Mammary microvascular endothelial cell (primary cell): ENCODE data around the gene AGL. TPM values are rescaled to one million over a fixed set of nuclear protein-coding genes. Genes with fewer than 3 reads are reported as not detected.

Experiments
- total RNA-seq: library from RNA; depleted of rRNA; stranded (reverse); fragments of >200 nt; gene quantifications from 2 replicates; pipeline ENCODE4 v1.2.3, GENCODE V29; 2015

Gene AGL
- total RNA-seq, result 7.3 and 7.5 TPM in 2 replicates

DNA sequence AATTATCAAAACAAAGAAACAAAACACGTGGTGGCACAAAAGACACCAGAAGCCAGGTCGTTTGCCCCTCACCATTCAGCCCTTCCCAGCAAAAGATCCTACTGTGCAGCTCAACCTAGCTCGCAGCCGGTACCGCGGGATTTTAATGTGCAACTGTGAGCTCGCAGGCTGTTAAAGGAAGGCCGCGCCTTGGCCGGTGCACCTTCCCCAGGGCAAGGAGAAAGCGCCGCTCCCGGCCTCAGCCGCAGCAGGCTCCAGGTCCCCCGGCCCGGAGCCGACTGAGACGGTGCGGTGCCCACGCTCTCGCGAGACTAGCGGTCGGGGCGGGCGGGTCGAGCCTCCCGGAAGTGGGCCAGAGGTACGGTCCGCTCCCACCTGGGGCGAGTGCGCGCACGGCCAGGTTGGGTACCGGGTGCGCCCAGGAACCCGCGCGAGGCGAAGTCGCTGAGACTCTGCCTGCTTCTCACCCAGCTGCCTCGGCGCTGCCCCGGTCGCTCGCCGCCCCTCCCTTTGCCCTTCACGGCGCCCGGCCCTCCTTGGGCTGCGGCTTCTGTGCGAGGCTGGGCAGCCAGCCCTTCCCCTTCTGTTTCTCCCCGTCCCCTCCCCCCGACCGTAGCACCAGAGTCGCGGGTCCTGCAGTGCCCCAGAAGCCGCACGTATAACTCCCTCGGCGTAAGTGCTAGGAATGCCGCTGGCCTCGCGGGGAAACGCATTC, at the start of gene AGL:
TSS of gene AGL (plus strand) at position 618 of the 715 bp plus-strand sequence. CDS start 682 bp downstream, outside the sequence.

DNA sequence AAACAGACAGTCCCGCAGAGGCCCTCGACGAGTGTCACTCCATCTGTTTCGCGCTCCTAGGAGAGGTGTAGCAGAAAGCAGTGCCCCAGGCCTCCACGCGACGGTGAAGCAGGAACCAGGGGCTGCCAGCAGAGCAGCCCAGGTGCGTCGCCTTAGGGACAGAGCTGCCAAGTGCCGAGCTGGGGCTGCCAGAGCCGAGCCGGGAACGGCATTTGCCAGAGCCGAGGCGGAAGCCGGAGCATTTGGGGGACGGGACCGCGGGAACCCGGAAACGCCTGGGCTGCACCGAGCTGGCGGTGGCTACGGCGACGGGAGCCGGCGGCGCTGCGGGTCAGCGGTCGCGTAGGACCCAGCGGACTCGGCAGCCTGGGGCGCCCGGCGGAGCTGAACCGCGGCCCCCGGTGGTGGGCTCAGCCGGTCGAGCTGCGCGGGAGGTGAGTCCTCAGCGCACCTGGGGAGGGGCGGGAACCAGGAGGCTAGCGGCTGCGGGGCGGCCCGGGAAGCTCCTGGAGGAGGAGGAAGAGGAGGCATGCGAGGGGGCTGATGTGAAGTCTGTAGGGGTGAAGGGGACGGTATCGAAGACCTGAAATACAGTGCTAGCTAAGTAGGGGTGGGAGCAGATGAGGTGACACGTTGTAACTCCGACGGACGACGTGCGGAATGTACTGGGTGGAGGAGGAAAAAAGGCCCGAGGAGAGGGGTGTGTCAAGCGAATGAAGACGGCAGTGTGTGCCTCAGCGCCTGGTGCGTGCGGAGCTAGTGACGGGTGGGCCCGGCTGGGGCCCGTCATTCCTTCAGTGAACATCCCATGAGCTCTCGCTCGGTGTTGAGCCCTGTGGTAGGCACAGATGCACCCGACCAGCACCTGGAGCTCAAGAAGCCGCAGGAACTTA, 119.8 kb downstream of the AGL start, which contains the start of gene SLC35A3:
TSS of gene SLC35A3 (plus strand) at position 268 of the 893 bp plus-strand sequence. CDS start 23,559 bp downstream, outside the sequence.

Other genes with a start within 250 kb of the AGL start
- gene PALMD, start 204.2 kb upstream of the AGL start, total RNA-seq, result 79.6 and 85.6 TPM in 2 replicates
- 1.8 and 5.2 TPM in 2 replicates for gene FRRS1, start 83.7 kb upstream of the AGL start, total RNA-seq
- 17.8 and 18.9 TPM in 2 replicates for gene SLC35A3, start 119.6 kb downstream of the AGL start, total RNA-seq